ENCODE results near the gene MTG1.

- TF ChIP-seq CTCF (IDR thresholded peaks at IDR 0.05) (no peak), POLR2A (IDR thresholded peaks at IDR 0.05) (no peak)
Measured at GRCh38 chr10:133445751-133446708, 52.1 kb downstream of the MTG1 start.

Data from adrenal gland (tissue), 5 donors.